ENCODE measurements around the gene TOP3B. TPM values are rescaled to one million over a fixed set of nuclear protein-coding genes. Genes with fewer than 3 reads are reported as not detected.
"Not testable (repeated sequence)": the region's sequence is repeated elsewhere in the genome, so short reads cannot be mapped to it uniquely, and the experiment has no call there.

The TOP3B gene
- total RNA-seq, 2 experiments from 2014 or later: 82.6 to 98.7 TPM

GRCh38 chr22:21941921-21942320, 40.7 kb downstream of the TOP3B start:
- intact Hi-C loops (cut with micrococcal nuclease; ENCODE audit: unreplicated experiment): no loop called here
- no peak overlapping the region for H3K4me3 ChIP-seq (ENCODE audit: low read depth, low read length, poor library complexity, severe bottlenecking)
- no peak overlapping the region for H3K27ac ChIP-seq (ENCODE audit: low read depth, low read length, poor library complexity, severe bottlenecking)
- ChIA-PET POLR2A (interaction anchor here (0.6 kb wide), 1 partner anchor 112 kb away, joined by 5 read pairs; no protein-coding TSS in a partner anchor), CTCF (ENCODE audit: unreplicated experiment) (no interaction called here)
- no peaks in the 10 kb centered on the region for H3K9me3 ChIP-seq (ENCODE audit: low read length)
- no peaks in the 10 kb centered on the region for H3K79me2 ChIP-seq (ENCODE audit: insufficient read depth, low read depth, low read length)
- H3K4me1 ChIP-seq (ENCODE audit: insufficient read depth, low read length, poor library complexity, severe bottlenecking): peaks cover 28% of the 10 kb centered on the region
- H4K20me1 ChIP-seq (ENCODE audit: insufficient read depth, low read length): no peaks in the 10 kb centered on the region
- peaks cover 4% of the 10 kb centered on the region; the same call in 1 of the 2 replicates for H3K36me3 ChIP-seq (ENCODE audit: insufficient read depth, low read length)
- no peak overlapping the region for H2AFZ ChIP-seq (ENCODE audit: low read length)
- H3K4me2 ChIP-seq (ENCODE audit: low read length): no peak overlapping the region
- no peak for DNase-seq (ENCODE audit: low spot score)
- no TSS peak for BruUV-seq (replicated peaks)
- no peaks in the 10 kb centered on the region for H3K9me2 ChIP-seq (ENCODE audit: insufficient read depth, low read length)
- TF ChIP-seq EZH2phosphoT487 (IDR thresholded peaks at IDR 0.05; ENCODE audit: borderline replicate concordance, low read depth, low read length): no peak
- TF ChIP-seq CTCF (conservative IDR thresholded peaks at IDR 0.05; ENCODE audit: low read length): no peak

- no peak for TF ChIP-seq CTCF (conservative IDR thresholded peaks at IDR 0.05; ENCODE audit: low read length)
- no peak for TF ChIP-seq EZH2phosphoT487 (IDR thresholded peaks at IDR 0.05; ENCODE audit: borderline replicate concordance, low read depth, low read length)
- H3K4me1 ChIP-seq (ENCODE audit: insufficient read depth, low read length, poor library complexity, severe bottlenecking): peaks cover 28% of the 10 kb centered on the region
- no peak overlapping the region for H2AFZ ChIP-seq (ENCODE audit: low read length)
- peaks cover 3% of the 10 kb centered on the region; the same call in 1 of the 2 replicates for H3K36me3 ChIP-seq (ENCODE audit: insufficient read depth, low read length)
- intact Hi-C loops (cut with micrococcal nuclease; ENCODE audit: unreplicated experiment): no loop called here
- H3K9me2 ChIP-seq (ENCODE audit: insufficient read depth, low read length): no peaks in the 10 kb centered on the region
- no peaks in the 10 kb centered on the region for H3K9me3 ChIP-seq (ENCODE audit: low read length)
- POLR2A ChIA-PET: interaction anchor here (0.6 kb wide), 1 partner anchor 60 kb away, joined by 7 read pairs; no protein-coding TSS in a partner anchor
- no peak overlapping the region for H3K4me3 ChIP-seq (ENCODE audit: low read depth, low read length, poor library complexity, severe bottlenecking)
- BruUV-seq (replicated peaks): no TSS peak
- CTCF ChIA-PET (ENCODE audit: unreplicated experiment): no interaction called here
- H3K27ac ChIP-seq (ENCODE audit: low read depth, low read length, poor library complexity, severe bottlenecking): no peak overlapping the region
- H4K20me1 ChIP-seq (ENCODE audit: insufficient read depth, low read length): no peaks in the 10 kb centered on the region
- no peak overlapping the region for H3K4me2 ChIP-seq (ENCODE audit: low read length)
- H3K79me2 ChIP-seq (ENCODE audit: insufficient read depth, low read depth, low read length): no peaks in the 10 kb centered on the region
- DNase-seq (ENCODE audit: low spot score): no peak
Measured at GRCh38 chr22:21940521-21940920, 42.1 kb downstream of the TOP3B start.

GRCh38 chr22:21939935-21940334, 42.7 kb downstream of the TOP3B start:
- H3K4me2 ChIP-seq (ENCODE audit: low read length); H4K20me1 ChIP-seq (ENCODE audit: insufficient read depth, low read length); BruUV-seq (replicated peaks); H3K4me3 ChIP-seq (ENCODE audit: low read depth, low read length, poor library complexity, severe bottlenecking); H3K9me2 ChIP-seq (ENCODE audit: insufficient read depth, low read length); DNase-seq (ENCODE audit: low spot score); H3K9me3 ChIP-seq (ENCODE audit: low read length); H3K79me2 ChIP-seq (ENCODE audit: insufficient read depth, low read depth, low read length); CTCF ChIA-PET (ENCODE audit: unreplicated experiment); H3K27ac ChIP-seq (ENCODE audit: low read depth, low read length, poor library complexity, severe bottlenecking); H2AFZ ChIP-seq (ENCODE audit: low read length); H3K36me3 ChIP-seq (ENCODE audit: insufficient read depth, low read length): not testable (repeated sequence)
- 0 out of 2 replicates have a peak, but pooled peaks have one; percentile 28 for TF ChIP-seq CTCF (conservative IDR thresholded peaks at IDR 0.05; ENCODE audit: low read length)
- POLR2A ChIA-PET: interaction anchor here (0.6 kb wide), 1 partner anchor 59 kb away, joined by 7 read pairs; no protein-coding TSS in a partner anchor
- intact Hi-C loops (cut with micrococcal nuclease; ENCODE audit: unreplicated experiment): loop anchor here (2.0 to 5.0 kb wide), 3 partner anchors 13 to 203 kb away; partner anchors contain the start of genes PPM1F and YPEL1
- H3K4me1 ChIP-seq (ENCODE audit: insufficient read depth, low read length, poor library complexity, severe bottlenecking): peaks cover 28% of the 10 kb centered on the region
